ENCODE data around the gene DMC1.

DNA sequence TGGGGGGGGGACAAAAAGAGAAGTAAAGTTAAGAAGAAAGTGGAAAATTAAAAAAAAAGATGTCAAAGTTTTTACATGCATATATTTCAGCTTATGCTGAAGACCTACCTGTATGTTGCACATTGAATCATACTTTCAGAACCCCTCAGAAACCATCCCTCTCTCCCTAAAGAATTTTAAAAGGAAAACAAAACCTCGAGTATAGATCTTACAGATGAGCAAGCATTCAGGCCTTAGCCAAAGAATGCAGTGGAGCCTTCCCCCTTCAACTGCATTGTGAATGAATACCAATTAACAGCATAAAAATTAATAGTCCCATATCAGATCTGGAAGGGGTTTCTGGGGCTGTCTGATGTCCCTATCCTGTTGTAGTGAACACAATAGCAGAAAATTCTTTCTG lies 85.7 kb downstream of the DMC1 start:
- TF ChIP-seq POLR2A (IDR thresholded peaks at IDR 0.05) (no peak), CTCF (IDR thresholded peaks at IDR 0.05) (no peak)

All from breast epithelium (tissue), 3 donors.